Measurements from ENCODE around the gene RASA1.
A peak's percentile ranks its signal among the peaks of the same experiment; 100 is the strongest.
"Not testable (repeated sequence)": the region's sequence is repeated elsewhere in the genome, so short reads cannot be mapped to it uniquely, and the experiment has no call there.

Gene RASA1

GRCh38 chr5:87258507-87258906 lies 9.2 kb upstream of the RASA1 start:
- no peaks in the 10 kb centered on the region for H3K4me1 ChIP-seq (ENCODE audit: control insufficient read depth, insufficient read depth, low read length)
- no peak overlapping the region for H3K4me3 ChIP-seq (ENCODE audit: low read length)
- H3K27me3 ChIP-seq (replicated peaks; ENCODE audit: control insufficient read depth, insufficient read depth, low read length), result no peaks in the 10 kb centered on the region
- H3K9ac ChIP-seq (ENCODE audit: low read length), result no peak overlapping the region
- H3K9me3 ChIP-seq (ENCODE audit: control insufficient read depth, low read length), result no peaks in the 10 kb centered on the region
- DNase-seq (ENCODE audit: low read depth), result no peak
- no peaks in the 10 kb centered on the region for H3K36me3 ChIP-seq (ENCODE audit: control insufficient read depth, insufficient read depth, low read length, severe bottlenecking)

GRCh38 chr5:87260604-87261192 lies 7.0 kb upstream of the RASA1 start:
- DNase-seq (ENCODE audit: low read depth), result no peak

GRCh38 chr5:87263498-87263897 lies 4.2 kb upstream of the RASA1 start:
- no peak for DNase-seq (ENCODE audit: low read depth)
- H3K9me3 ChIP-seq (ENCODE audit: control insufficient read depth, low read length), result no peaks in the 10 kb centered on the region
- H3K36me3 ChIP-seq (ENCODE audit: control insufficient read depth, insufficient read depth, low read length, severe bottlenecking), result no peaks in the 10 kb centered on the region
- H3K27me3 ChIP-seq (replicated peaks; ENCODE audit: control insufficient read depth, insufficient read depth, low read length), result no peaks in the 10 kb centered on the region
- H3K4me1 ChIP-seq (ENCODE audit: control insufficient read depth, insufficient read depth, low read length), result peaks cover 3% of the 10 kb centered on the region
- H3K9ac ChIP-seq (ENCODE audit: low read length), result no peak overlapping the region
- H3K4me3 ChIP-seq (ENCODE audit: low read length), result no peak overlapping the region

More at GRCh38 chr5:87260604-87261192, 7.0 kb upstream of the RASA1 start:
- Histone ChIP-seq H3K9me3 (ENCODE audit: control insufficient read depth, low read length) (no peaks in the 10 kb centered on the region), H3K36me3 (ENCODE audit: control insufficient read depth, insufficient read depth, low read length, severe bottlenecking) (no peaks in the 10 kb centered on the region), H3K4me1 (ENCODE audit: control insufficient read depth, insufficient read depth, low read length) (no peaks in the 10 kb centered on the region), H3K9ac (ENCODE audit: low read length) (no peak overlapping the region), H3K4me3 (ENCODE audit: low read length) (no peak overlapping the region), H3K27me3 (replicated peaks; ENCODE audit: control insufficient read depth, insufficient read depth, low read length) (no peaks in the 10 kb centered on the region)

GRCh38 chr5:87266914-87267573 lies 639 bp upstream of the RASA1 start:
- Histone ChIP-seq H3K9ac (ENCODE audit: low read length) (peak overlapping the region; percentile 96), H3K9me3 (ENCODE audit: control insufficient read depth, low read length) (no peaks in the 10 kb centered on the region)

GRCh38 chr5:87268126-87268969 lies 665 bp downstream of the RASA1 start:
- Histone ChIP-seq H3K9me3 (ENCODE audit: control insufficient read depth, low read length) (no peaks in the 10 kb centered on the region), H3K36me3 (ENCODE audit: control insufficient read depth, insufficient read depth, low read length, severe bottlenecking) (no peaks in the 10 kb centered on the region), H3K4me3 (ENCODE audit: low read length) (peak overlapping the region; percentile 98), H3K9ac (ENCODE audit: low read length) (peak overlapping the region; percentile 96), H3K4me1 (ENCODE audit: control insufficient read depth, insufficient read depth, low read length) (peaks cover 12% of the 10 kb centered on the region), H3K27me3 (replicated peaks; ENCODE audit: control insufficient read depth, insufficient read depth, low read length) (no peaks in the 10 kb centered on the region)
- peak; percentile 71 for DNase-seq (ENCODE audit: low read depth)

More at GRCh38 chr5:87266914-87267573, 639 bp upstream of the RASA1 start:
- H3K36me3 ChIP-seq (ENCODE audit: control insufficient read depth, insufficient read depth, low read length, severe bottlenecking), result no peaks in the 10 kb centered on the region
- DNase-seq (ENCODE audit: low read depth), result no peak
- H3K4me3 ChIP-seq (ENCODE audit: low read length), result peak overlapping the region; percentile 98
- peaks cover 9% of the 10 kb centered on the region for H3K4me1 ChIP-seq (ENCODE audit: control insufficient read depth, insufficient read depth, low read length)
- H3K27me3 ChIP-seq (replicated peaks; ENCODE audit: control insufficient read depth, insufficient read depth, low read length), result no peaks in the 10 kb centered on the region

- Histone ChIP-seq H3K27me3 (replicated peaks; ENCODE audit: control insufficient read depth, insufficient read depth, low read length) (no peaks in the 10 kb centered on the region), H3K4me3 (ENCODE audit: low read length) (peak overlapping the region; percentile 98), H3K9ac (ENCODE audit: low read length) (peak overlapping the region; percentile 96), H3K36me3 (ENCODE audit: control insufficient read depth, insufficient read depth, low read length, severe bottlenecking) (no peaks in the 10 kb centered on the region), H3K9me3 (ENCODE audit: control insufficient read depth, low read length) (no peaks in the 10 kb centered on the region), H3K4me1 (ENCODE audit: control insufficient read depth, insufficient read depth, low read length) (peaks cover 14% of the 10 kb centered on the region)
- DNase-seq (ENCODE audit: low read depth), result peak; percentile 39
Measured at GRCh38 chr5:87268970-87269377, 1.3 kb downstream of the RASA1 start.

- H3K9ac ChIP-seq (ENCODE audit: low read length); DNase-seq (ENCODE audit: low read depth); H3K36me3 ChIP-seq (ENCODE audit: control insufficient read depth, insufficient read depth, low read length, severe bottlenecking); H3K27me3 ChIP-seq (replicated peaks; ENCODE audit: control insufficient read depth, insufficient read depth, low read length); H3K4me3 ChIP-seq (ENCODE audit: low read length); H3K9me3 ChIP-seq (ENCODE audit: control insufficient read depth, low read length): not testable (repeated sequence)
- H3K4me1 ChIP-seq (ENCODE audit: control insufficient read depth, insufficient read depth, low read length), result peaks cover 22% of the 10 kb centered on the region
Measured at GRCh38 chr5:87270888-87271287, 3.2 kb downstream of the RASA1 start.

GRCh38 chr5:87276655-87277054 lies 9.0 kb downstream of the RASA1 start:
- Histone ChIP-seq H3K36me3 (ENCODE audit: control insufficient read depth, insufficient read depth, low read length, severe bottlenecking) (peaks cover 3% of the 10 kb centered on the region), H3K4me1 (ENCODE audit: control insufficient read depth, insufficient read depth, low read length) (peaks cover 25% of the 10 kb centered on the region), H3K9ac (ENCODE audit: low read length) (no peak overlapping the region), H3K4me3 (ENCODE audit: low read length) (no peak overlapping the region), H3K9me3 (ENCODE audit: control insufficient read depth, low read length) (no peaks in the 10 kb centered on the region), H3K27me3 (replicated peaks; ENCODE audit: control insufficient read depth, insufficient read depth, low read length) (no peaks in the 10 kb centered on the region)
- no peak for DNase-seq (ENCODE audit: low read depth)

- H3K9me3 ChIP-seq (ENCODE audit: control insufficient read depth, low read length), result no peaks in the 10 kb centered on the region
- peaks cover 25% of the 10 kb centered on the region for H3K4me1 ChIP-seq (ENCODE audit: control insufficient read depth, insufficient read depth, low read length)
- H3K27me3 ChIP-seq (replicated peaks; ENCODE audit: control insufficient read depth, insufficient read depth, low read length), result no peaks in the 10 kb centered on the region
- peaks cover 3% of the 10 kb centered on the region for H3K36me3 ChIP-seq (ENCODE audit: control insufficient read depth, insufficient read depth, low read length, severe bottlenecking)
- peak; percentile 46 for DNase-seq (ENCODE audit: low read depth)
- H3K4me3 ChIP-seq (ENCODE audit: low read length), result no peak overlapping the region
- no peak overlapping the region for H3K9ac ChIP-seq (ENCODE audit: low read length)
Measured at GRCh38 chr5:87277279-87277835, 9.7 kb downstream of the RASA1 start.

DNA sequence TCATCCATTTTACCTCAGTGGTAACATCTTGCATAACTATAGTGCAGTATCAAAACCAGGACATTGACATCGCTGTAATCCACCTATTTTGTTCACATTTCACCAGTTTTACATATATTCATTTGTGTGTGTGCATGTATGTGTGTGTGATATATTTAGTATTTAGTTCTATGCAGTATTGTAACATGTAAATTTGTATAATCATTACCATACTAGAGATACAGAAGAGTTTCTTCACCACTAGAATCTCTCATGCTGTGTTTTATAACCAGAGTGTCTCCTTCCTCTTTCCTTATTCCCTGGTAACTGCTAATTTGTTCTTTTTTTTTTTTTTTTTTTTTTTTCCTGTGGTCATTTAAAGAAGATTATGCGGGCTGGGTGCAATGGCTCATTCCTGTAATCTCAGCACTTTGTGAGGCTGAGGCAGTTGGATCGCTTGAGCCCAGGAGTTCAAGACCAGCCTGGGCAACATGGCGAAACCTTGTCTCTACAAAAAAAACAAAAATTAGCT lies 11.0 kb downstream of the RASA1 start:
- no peaks in the 10 kb centered on the region for H3K27me3 ChIP-seq (replicated peaks; ENCODE audit: control insufficient read depth, insufficient read depth, low read length)
- H3K4me3 ChIP-seq (ENCODE audit: low read length), result no peak overlapping the region
- DNase-seq (ENCODE audit: low read depth), result no peak
- H3K9ac ChIP-seq (ENCODE audit: low read length), result no peak overlapping the region
- H3K4me1 ChIP-seq (ENCODE audit: control insufficient read depth, insufficient read depth, low read length), result peaks cover 22% of the 10 kb centered on the region
- H3K9me3 ChIP-seq (ENCODE audit: control insufficient read depth, low read length), result no peaks in the 10 kb centered on the region
- peaks cover 3% of the 10 kb centered on the region for H3K36me3 ChIP-seq (ENCODE audit: control insufficient read depth, insufficient read depth, low read length, severe bottlenecking)

GRCh38 chr5:87282269-87282668 lies 14.6 kb downstream of the RASA1 start:
- no peak for DNase-seq (ENCODE audit: low read depth)
- no peaks in the 10 kb centered on the region for H3K27me3 ChIP-seq (replicated peaks; ENCODE audit: control insufficient read depth, insufficient read depth, low read length)
- H3K9me3 ChIP-seq (ENCODE audit: control insufficient read depth, low read length), result no peaks in the 10 kb centered on the region
- no peak overlapping the region for H3K9ac ChIP-seq (ENCODE audit: low read length)
- peaks cover 7% of the 10 kb centered on the region for H3K4me1 ChIP-seq (ENCODE audit: control insufficient read depth, insufficient read depth, low read length)
- H3K36me3 ChIP-seq (ENCODE audit: control insufficient read depth, insufficient read depth, low read length, severe bottlenecking), result peaks cover 18% of the 10 kb centered on the region
- no peak overlapping the region for H3K4me3 ChIP-seq (ENCODE audit: low read length)
